GM12875 (cell line): ENCODE results near the gene PAX8.
"Not testable (repeated sequence)": the region's sequence is repeated elsewhere in the genome, so short reads cannot be mapped to it uniquely, and the experiment has no call there.

Source experiments
- H3K4me3 ChIP-seq: one replicate; pipeline ENCODE4 v1.5.1; 2011; ENCODE audit warnings: low read depth, low read length, control low read depth
- TF ChIP-seq, protein P1 (sequence below): IDR thresholded peaks from 2 replicates; pipeline ENCODE4 v1.5.1; 2011; ENCODE audit warnings: low read depth, mild to moderate bottlenecking, control low read depth, inconsistent platforms, low read length, moderate library complexity, borderline replicate concordance; ENCODE audit not compliant: insufficient read depth

Gene PAX8

DNA sequence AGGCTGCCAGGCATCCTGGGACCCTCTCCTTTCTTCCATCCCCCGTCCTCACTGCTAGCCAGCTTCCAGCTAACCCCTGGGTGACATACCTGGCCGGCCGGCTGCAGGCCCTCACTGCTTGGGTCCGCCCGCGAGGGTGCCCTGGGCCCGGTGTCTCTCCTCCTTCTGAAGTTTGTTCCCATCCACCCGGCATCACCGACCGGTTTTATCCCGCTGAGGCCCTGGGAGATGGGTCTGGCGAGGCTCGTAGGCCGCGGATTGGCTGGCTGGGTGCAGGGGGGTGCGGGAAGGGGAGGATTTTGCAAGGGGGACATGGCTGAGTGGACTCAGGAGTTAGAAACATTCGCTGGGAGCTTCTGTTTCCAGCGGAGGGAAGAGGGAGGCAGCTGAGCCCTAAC, at the start of gene PAX8:
Gene PAX8, minus strand, starts transcription at position 180 of the 398 bp plus-strand sequence. CDS start 527 bp downstream, outside the sequence.
- TF ChIP-seq, protein P1, sequence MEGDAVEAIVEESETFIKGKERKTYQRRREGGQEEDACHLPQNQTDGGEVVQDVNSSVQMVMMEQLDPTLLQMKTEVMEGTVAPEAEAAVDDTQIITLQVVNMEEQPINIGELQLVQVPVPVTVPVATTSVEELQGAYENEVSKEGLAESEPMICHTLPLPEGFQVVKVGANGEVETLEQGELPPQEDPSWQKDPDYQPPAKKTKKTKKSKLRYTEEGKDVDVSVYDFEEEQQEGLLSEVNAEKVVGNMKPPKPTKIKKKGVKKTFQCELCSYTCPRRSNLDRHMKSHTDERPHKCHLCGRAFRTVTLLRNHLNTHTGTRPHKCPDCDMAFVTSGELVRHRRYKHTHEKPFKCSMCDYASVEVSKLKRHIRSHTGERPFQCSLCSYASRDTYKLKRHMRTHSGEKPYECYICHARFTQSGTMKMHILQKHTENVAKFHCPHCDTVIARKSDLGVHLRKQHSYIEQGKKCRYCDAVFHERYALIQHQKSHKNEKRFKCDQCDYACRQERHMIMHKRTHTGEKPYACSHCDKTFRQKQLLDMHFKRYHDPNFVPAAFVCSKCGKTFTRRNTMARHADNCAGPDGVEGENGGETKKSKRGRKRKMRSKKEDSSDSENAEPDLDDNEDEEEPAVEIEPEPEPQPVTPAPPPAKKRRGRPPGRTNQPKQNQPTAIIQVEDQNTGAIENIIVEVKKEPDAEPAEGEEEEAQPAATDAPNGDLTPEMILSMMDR = no peak
- no peak within 1 kb of the TSS for H3K4me3 ChIP-seq

DNA sequence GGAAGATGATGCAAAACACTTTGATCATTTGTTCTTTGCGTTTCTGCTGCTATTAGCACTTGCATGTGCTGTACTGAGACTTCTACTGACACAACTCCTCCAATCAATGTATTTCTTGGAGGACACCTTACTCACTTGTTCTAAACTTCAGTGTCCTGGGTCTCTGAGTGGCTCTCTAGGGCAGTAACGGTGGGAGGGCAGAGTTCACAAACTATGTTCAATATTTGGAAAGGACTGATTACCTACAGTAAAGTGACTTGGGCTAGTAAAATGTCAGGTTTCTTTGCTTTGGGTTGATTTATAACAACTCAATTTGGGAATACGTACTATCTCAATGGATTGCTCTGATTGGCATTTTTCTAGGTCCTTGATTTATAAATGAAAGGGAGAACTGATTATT, 49.3 kb upstream of the PAX8 start:
- no peak overlapping the region for H3K4me3 ChIP-seq
- TF ChIP-seq, protein P1 = no peak

DNA sequence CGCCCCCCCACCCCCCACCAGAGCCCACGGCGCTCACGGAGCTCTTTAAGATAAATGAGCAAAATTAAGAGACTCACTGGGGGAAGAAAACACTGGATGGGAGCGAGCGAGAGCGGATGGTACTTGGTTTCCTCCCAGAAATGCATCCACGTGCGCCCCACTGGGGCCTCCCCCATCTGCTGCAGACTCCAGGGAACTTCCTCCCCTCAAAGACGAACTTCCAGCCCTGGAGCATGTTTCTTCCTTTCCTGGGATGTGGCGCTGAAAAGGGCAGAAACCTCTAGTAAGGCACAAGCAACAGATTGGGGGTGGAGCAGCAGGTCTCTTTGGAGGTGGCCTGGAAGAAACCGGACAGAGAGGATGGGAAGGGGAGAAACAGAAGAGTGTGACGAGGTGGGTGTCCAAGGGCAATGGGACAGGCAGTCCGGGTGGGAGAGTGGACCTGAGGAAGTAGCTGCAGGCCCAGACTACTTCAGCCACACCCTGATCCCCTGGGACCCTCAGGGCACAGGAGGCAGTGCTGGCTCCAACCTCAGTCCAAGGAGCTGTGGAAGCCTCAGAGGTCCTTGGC, 46.5 kb upstream of the PAX8 start:
- H3K4me3 ChIP-seq = not testable (repeated sequence)

DNA sequence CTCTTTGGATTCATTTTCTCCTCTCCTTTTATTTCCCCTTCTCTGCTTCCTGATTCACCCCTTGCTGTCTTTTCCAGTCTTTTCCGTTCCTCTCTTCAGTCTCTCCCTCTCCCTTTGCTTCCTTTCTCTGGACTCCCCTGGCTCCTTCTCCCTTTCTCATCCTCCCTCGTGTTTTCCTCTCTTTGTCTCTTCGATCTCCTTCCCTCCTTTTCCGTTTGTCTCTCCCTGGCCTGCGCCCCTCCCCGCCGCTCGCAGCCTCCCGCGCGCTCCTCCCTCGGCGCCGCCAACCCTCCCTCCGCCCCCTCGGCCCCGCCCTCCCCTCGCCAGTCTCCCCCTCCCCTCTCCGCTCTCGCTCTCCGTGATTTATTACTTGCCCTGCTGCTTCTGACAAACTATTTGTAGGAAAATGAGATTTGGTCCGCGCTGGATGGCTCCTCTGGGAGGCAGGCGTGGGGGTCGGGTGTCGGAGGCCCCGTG, 46.0 kb upstream of the PAX8 start:
- no peak overlapping the region for H3K4me3 ChIP-seq
- TF ChIP-seq, protein P1 = no peak

DNA sequence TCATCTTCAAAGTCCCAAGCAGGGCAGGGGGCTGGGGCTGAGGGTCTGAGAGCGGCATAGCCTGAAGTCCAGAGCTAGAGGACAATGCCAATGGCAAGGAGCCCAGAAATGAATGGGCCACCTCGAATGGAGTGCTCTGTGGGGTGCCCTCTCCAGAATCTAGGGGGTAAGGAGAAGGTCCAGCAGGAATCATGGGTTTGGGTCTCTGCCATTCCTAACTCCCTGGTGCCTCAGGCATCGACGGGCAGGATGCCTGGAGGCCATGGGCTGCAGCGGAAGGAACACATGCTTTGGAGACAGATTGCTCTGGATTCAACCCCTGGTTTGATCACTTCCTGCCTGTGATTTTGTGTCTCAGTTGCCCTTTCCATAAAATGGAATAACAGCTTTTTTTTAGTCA, 44.4 kb upstream of the PAX8 start:
- H3K4me3 ChIP-seq = not testable (repeated sequence)

DNA sequence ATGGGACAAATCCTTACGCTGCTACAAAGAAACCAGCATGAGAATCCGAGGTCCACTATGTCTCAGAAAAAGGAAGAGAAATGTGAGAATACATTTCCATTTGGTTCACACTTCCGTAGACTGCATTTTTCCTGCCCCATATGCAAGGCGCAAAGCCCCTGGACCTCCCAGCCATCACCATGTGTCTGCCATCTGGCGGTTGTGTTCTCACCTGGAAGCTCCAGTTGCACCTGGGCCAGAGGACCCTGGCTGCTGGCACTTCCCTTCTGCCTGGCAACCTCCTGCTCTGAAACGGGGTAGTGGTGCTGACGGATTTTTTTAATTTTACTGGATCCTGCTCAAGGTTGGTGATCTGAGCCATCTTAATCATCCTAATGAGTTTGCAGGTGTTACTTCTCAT, 41.4 kb upstream of the PAX8 start:
- not testable (repeated sequence) for H3K4me3 ChIP-seq

DNA sequence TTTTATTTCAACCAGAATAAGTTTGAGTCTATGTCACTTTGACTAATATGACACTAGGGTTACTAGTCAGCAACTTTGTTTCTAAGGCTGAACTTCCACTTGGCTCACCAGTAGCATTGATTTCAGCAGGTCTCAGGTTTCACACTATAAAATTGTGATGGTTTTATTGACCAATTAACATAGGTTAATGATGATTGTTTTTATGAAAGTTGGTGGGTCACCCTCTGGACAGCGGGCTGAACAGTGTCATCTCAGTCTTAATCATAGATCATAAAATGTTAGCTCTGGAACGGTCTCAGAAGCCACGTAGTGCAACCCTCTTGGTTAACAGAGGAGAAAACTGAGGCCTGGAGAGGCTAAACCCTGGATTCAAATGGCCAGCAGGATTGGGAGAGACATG, 40.2 kb upstream of the PAX8 start:
- not testable (repeated sequence) for H3K4me3 ChIP-seq

DNA sequence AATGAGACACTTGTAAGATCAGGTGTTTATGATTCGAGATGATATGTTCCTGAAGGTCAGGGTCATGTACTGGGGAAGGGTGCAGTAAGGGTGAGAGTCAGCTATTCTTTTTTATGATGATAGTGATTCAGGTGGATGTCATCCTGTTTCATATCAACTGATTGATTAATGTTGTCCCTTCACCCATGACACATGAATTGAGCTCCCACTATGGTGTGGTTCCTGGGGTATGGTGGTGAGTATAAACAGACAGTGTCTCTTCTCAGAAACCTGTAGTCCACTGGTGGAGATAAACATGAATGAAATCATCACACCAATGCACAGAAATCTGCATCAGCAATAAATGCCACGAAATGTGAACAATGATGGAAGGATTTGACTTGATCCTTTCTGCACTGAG, 37.4 kb upstream of the PAX8 start:
- TF ChIP-seq, protein P1 = no peak
- H3K4me3 ChIP-seq = no peak overlapping the region

DNA sequence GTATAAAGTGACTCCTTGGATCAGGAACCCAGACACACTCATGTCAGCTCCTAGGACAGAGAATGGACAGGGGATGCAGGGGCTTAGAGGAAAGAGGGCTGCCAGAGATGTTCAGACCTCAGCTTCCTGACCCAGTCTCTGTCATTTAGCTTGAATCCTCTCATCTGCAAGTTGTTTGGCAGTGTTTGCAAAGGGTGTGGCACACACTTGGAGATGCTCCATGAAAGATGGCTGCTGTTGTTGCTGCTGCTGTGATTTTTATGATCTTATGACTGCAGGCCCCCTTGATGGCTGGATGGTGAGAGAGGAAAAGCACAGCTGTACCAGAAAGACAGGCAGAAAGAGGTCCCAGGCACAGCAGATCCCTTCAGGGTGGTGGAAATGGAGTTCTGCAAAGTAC, 35.9 kb upstream of the PAX8 start:
- not testable (repeated sequence) for H3K4me3 ChIP-seq

DNA sequence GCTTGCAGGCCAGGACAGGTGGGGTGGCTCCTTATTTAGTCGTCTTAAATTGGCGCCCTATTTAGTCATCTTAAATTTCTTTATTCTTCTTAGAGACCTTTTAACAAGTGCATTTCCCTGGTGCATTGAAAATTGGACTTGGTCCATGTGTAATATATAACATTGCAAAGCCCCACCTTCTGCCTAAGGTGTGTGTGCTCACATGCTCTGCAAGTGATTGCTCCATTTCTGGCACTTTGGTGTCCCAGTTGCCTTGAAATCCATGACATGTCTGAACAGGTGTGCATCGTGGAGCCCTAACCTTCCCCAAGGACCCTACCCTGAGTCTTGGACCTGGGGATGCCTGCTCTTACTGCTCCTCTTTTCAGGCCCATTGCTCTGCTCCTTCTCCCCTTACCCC, 35.5 kb upstream of the PAX8 start:
- not testable (repeated sequence) for H3K4me3 ChIP-seq

DNA sequence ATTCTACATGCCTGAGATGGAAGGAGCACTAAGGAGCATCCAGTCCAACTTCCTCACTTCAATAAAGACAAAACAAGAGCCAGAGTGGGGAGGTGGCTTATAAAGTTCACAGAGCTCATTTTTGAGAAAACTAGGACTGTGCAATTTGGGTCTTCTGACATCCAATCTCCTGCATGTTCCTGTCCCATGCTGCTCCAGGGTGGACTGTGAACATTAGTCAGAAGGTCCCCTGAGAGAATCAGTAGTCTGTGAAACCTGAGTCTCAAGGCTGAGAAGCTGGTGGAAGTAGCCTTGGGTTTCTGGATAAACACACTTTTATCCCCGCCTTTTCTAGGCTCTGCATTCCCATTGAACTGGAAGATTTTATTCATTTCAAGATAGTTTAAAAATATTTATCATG, 33.1 kb upstream of the PAX8 start:
- not testable (repeated sequence) for H3K4me3 ChIP-seq

DNA sequence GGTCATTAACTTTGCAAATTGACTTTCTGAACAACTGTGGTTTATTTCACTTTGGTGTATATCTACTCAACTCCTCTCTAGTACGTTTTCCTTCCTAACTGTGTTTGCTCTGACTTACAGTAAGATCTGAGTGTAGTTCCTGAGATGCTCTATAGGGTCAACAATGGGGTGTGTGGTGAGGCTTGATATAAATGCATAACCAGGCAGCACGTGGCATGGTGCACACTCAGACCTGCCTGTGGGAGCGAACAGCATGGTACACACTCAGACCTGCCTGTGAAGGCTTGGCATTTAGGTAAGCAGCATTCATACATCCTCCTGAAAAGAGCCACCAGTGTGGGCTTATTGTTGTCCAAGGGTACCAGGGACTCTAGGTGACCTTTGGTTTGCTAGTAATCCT, 32.5 kb upstream of the PAX8 start:
- not testable (repeated sequence) for H3K4me3 ChIP-seq
